ENCODE results near the gene RNF111. TPM values are rescaled to one million over a fixed set of nuclear protein-coding genes. Genes with fewer than 3 reads are reported as not detected.

Gene RNF111
- total RNA-seq, result 10 to 100 TPM; 27.0 to 36.0 TPM

DNA sequence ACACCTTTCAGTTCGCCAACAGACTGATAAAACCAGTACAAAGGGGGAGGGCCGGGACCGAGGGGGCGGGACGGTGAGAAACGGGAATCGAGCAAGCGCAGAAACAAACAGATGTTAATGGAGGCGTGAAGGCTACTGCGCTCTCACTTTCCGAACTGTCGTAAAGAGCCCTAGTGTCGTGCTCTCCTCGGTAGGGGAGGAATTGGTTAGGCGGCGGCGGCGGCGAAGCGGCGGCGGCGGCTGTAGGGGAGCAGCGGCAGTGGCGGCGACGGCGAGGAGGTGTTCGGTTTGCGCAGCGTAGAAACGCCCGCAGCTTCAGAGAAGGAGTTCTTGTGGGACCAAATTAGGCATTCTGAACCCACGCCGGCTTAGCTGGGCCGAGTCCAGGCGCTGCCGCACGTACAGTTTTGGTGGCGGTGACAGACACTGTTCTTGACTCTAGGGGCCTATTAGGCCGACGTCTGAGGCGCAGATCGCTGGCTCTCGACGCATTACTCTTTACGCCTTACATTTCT is at the start of gene RNF111:
Gene RNF111 (plus strand): TSS at position 173 of the 515 bp plus-strand sequence. CDS start 43,160 bp downstream, outside the sequence.
- intact Hi-C loops (cut with DNase I, micrococcal nuclease), result loop anchor here (1.0 to 5.0 kb wide), 8 partner anchors 8 to 1280 kb away; partner anchors contain the start of genes SLTM (in 2 of the 2), CCNB2 (in 1 of the 2), GTF2A2 (in 1 of the 2) and MINDY2 (in 1 of the 2)
- H3K4me3 Mint-ChIP-seq, result peak within 1 kb of the TSS; percentile 96
- no peaks in the 10 kb centered on the region for H3K9me3 Mint-ChIP-seq (ENCODE audit: low read depth)
- peaks cover 28% of the 10 kb centered on the region for H3K36me3 Mint-ChIP-seq (ENCODE audit: low read depth)
- CTCF ChIA-PET, result no interaction called here
- peaks cover 37% of the 10 kb centered on the region for H3K4me1 Mint-ChIP-seq
- H3K27me3 Mint-ChIP-seq, result no peaks in the 10 kb centered on the region
- POLR2A ChIA-PET, result interaction anchor here (0.6 kb wide), 1 partner anchor 84 kb away, joined by 4 read pairs; no protein-coding TSS in a partner anchor
- ATAC-seq, result peak; percentile 91
- peak; percentile 93 for DNase-seq
- peak within 1 kb of the TSS; percentile 92 for H3K27ac Mint-ChIP-seq

DNA sequence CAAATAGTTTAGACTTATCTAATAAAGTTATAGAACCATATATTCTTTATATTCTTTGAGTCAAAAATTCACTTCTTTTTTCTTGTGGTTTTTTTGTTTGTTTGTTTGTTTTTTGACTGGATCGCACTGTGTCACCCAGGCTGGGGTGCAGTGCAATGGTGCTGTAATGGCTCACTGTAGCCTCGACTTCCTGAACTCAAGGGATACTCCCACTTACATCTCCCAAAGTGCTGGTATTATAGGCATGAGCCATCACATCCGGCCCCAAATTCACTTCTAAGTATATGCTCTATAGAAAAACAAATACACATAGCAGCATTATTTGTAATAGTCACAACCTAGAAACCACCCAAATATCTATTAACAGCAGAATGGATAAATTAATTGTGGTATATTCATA is 40.3 kb upstream of the RNF111 start:
- no peaks in the 10 kb centered on the region for H3K36me3 Mint-ChIP-seq (ENCODE audit: low read depth)
- POLR2A ChIA-PET, result no interaction called here
- ATAC-seq, result no peak

DNA sequence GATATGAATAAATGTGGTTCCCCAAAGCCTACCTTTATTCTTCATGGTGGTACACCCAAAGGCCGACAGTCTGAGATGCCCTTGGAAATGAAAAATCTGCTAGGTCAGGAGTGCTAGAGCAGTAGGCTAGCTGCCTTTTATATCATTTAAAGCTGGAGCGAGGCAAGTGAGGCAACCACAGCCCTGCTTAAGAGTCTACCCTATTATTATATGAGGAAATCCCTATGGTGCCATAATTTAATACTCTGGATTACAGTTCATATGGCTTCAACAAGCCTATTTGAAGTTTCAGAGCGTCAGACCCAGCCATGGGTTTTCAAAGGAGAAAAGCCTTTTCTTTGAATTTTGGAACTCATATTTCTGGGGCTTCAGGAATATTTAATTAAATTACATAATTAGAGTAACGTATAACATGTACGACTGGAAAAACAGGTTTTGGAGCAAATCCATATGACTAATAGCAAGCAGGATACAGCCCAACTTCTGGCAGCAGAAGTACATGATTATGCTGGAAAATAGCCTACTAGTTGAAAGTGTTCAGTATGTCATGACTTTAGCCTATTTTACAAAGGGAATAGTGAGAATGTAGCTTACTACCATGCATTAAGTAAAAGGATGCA is 36.0 kb upstream of the RNF111 start:
- no peak for ATAC-seq
- H3K4me1 Mint-ChIP-seq, result peaks cover 7% of the 10 kb centered on the region
- DNase-seq, result no peak
- no peaks in the 10 kb centered on the region for H3K9me3 Mint-ChIP-seq (ENCODE audit: low read depth)
- ChIA-PET CTCF (interaction anchor here (0.6 to 1.4 kb wide), 4 partner anchors 12 to 577 kb away, joined by 3 to 5 read pairs (median 4); no protein-coding TSS in a partner anchor), POLR2A (no interaction called here)
- no peaks in the 10 kb centered on the region for H3K27me3 Mint-ChIP-seq
- intact Hi-C loops (cut with DNase I, micrococcal nuclease), result loop anchor here in 1 of 2 experiments (5.0 kb wide), 1 partner anchor 814 kb away; the partner anchor contains the start of gene AQP9
- no peak overlapping the region for H3K27ac Mint-ChIP-seq
- no peak overlapping the region for H3K4me3 Mint-ChIP-seq
- no peaks in the 10 kb centered on the region for H3K36me3 Mint-ChIP-seq (ENCODE audit: low read depth)

More for the DNA sequence above, 40.3 kb upstream of the RNF111 start:
- intact Hi-C loops (cut with DNase I, micrococcal nuclease), result no loop called here
- no peak overlapping the region for H3K27ac Mint-ChIP-seq
- H3K4me1 Mint-ChIP-seq, result no peaks in the 10 kb centered on the region
- CTCF ChIA-PET, result interaction anchor here (1.9 kb wide), 1 partner anchor 9 kb away, joined by 8 read pairs; no protein-coding TSS in a partner anchor
- DNase-seq, result no peak
- no peaks in the 10 kb centered on the region for H3K27me3 Mint-ChIP-seq
- no peak overlapping the region for H3K4me3 Mint-ChIP-seq
- no peaks in the 10 kb centered on the region for H3K9me3 Mint-ChIP-seq (ENCODE audit: low read depth)

DNA sequence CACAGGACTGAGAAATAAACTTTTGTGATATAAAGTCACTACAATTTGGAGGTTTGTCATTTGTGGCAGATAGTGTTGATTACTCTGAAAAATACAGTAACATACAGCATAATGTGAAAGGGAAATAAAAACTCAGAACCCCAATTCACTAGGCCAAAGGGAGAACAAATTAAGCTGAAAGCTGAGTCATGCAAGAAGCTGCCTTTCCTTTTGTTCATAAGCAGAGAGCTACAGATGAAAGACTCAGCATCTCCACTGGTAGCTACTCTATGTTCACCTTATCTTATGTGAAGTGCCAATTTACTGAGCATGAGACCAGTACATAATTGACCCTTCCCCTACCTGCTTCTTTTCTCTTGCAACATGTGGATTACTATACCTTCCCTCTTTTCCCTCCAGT is 34.7 kb upstream of the RNF111 start:
- Mint-ChIP-seq H3K27ac (no peak overlapping the region), H3K27me3 (no peaks in the 10 kb centered on the region), H3K4me1 (peaks cover 10% of the 10 kb centered on the region), H3K9me3 (ENCODE audit: low read depth) (no peaks in the 10 kb centered on the region), H3K4me3 (no peak overlapping the region), H3K36me3 (ENCODE audit: low read depth) (no peaks in the 10 kb centered on the region)
- DNase-seq (no peak), ATAC-seq (peak; percentile 56)
- ChIA-PET CTCF (interaction anchor here (1.1 to 1.4 kb wide), 2 partner anchors 10 to 27 kb away, joined by 4 read pairs; no protein-coding TSS in a partner anchor), POLR2A (interaction anchor here (0.5 kb wide), 1 partner anchor 396 kb away, joined by 3 read pairs; no protein-coding TSS in a partner anchor)
- intact Hi-C loops (cut with DNase I, micrococcal nuclease), result loop anchor here in 1 of 2 experiments (5.0 kb wide), 1 partner anchor 815 kb away; the partner anchor contains the start of gene AQP9

DNA sequence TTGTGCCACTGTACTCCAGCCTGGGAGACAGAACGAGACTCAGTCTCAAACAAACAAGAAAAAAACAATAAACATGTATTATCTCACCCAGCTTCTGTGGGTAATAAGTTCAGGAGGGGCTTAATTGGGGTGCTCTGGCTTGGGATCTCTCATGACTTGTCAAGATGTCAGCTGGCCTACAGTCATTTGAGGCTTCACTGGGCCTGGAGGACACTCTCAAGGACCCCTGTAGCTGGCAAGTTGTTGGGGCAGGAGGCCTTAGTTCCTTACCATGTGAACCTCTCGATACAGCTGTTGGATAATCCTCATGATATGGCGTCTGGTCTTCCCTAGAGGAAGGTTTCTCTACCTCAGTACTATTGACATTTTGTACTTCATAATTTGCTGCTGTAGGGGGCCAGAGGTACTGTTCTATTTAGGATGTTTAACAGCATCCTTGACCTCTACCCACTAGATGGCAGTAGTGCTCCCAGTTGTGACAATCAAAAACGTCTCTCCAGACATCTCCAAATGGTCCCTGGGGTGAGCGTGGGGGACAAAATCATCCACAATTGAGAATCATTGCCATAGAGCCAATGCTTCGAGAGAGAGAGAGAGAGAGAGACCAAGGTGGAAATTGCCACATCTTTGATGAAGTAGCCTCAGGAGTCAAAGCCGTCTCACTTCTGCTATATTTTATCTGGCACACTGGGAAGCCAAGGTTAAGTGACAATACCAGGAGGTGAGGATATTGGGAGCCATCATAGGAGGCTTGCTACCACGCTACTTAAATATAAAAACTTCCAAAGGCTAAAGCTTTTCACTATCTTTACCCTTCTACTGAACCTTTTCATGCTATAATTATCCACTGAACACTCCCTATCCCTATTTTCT is 30.1 kb upstream of the RNF111 start:
- no peaks in the 10 kb centered on the region for H3K36me3 Mint-ChIP-seq (ENCODE audit: low read depth)
- ATAC-seq (peak; percentile 84), DNase-seq (peak; percentile 73)
- ChIA-PET POLR2A (no interaction called here), CTCF (interaction anchor here (0.6 to 2.7 kb wide), 25 partner anchors 9 to 658 kb away, joined by 3 to 10 read pairs (median 3); no protein-coding TSS in a partner anchor)
- no peak overlapping the region for H3K27ac Mint-ChIP-seq
- intact Hi-C loops (cut with DNase I, micrococcal nuclease), result loop anchor here (1.0 kb wide), 4 partner anchors 22 to 572 kb away; no protein-coding TSS in a partner anchor
- no peak overlapping the region for H3K4me3 Mint-ChIP-seq
- H3K9me3 Mint-ChIP-seq (ENCODE audit: low read depth), result no peaks in the 10 kb centered on the region
- H3K4me1 Mint-ChIP-seq, result peaks cover 10% of the 10 kb centered on the region
- H3K27me3 Mint-ChIP-seq, result no peaks in the 10 kb centered on the region

DNA sequence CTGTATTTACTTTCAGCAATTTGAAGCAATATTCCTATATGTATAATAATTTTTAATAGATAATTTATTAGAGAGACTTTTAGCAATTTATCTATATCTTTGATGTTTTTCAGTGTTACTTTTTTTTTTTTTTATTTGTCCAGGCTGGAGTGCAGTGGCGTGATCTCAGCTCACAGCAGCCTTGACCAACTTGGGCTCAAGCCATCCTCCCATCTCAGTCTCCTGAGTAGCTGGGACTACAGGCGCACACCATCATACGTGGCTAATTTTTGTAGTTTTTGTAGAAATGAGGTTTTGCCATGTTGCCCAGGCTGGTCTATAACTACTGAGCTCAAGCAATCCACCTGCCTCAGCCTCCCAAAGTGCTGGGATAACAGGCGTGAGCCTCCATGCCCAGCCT is 28.7 kb upstream of the RNF111 start:
- ChIA-PET POLR2A (no interaction called here), CTCF (interaction anchor here (0.6 to 1.9 kb wide), 4 partner anchors 14 to 570 kb away, joined by 3 to 6 read pairs (median 3); no protein-coding TSS in a partner anchor)
- H3K4me1 Mint-ChIP-seq, result peaks cover 3% of the 10 kb centered on the region
- H3K9me3 Mint-ChIP-seq (ENCODE audit: low read depth), result no peaks in the 10 kb centered on the region
- H3K36me3 Mint-ChIP-seq (ENCODE audit: low read depth), result no peaks in the 10 kb centered on the region
- no peaks in the 10 kb centered on the region for H3K27me3 Mint-ChIP-seq
- DNase-seq (no peak), ATAC-seq (no peak)
- intact Hi-C loops (cut with DNase I, micrococcal nuclease), result no loop called here
- no peak overlapping the region for H3K27ac Mint-ChIP-seq
- no peak overlapping the region for H3K4me3 Mint-ChIP-seq

DNA sequence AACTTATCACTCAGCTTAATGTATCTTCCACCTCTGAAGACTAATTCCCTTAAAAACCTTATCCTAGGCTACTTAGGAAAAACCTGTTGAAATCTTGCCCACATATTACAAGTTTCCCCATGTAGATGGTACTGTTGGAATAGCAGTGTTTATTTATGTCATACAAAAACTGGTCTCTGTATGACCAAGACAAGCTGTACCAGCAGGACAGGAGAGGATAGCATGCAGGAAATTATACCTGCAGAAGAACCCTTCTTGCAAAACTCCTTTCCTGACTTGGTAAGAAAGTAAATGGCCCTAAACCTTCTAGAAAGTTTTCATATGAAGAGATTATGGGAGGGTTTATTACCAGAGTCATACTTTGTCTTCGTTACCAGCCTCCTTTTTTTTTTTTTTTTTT is 25.3 kb upstream of the RNF111 start:
- no peaks in the 10 kb centered on the region for H3K27me3 Mint-ChIP-seq
- H3K9me3 Mint-ChIP-seq (ENCODE audit: low read depth), result no peaks in the 10 kb centered on the region
- ChIA-PET CTCF (interaction anchor here (0.9 kb wide), 1 partner anchor 17 kb away, joined by 3 read pairs; no protein-coding TSS in a partner anchor), POLR2A (no interaction called here)
- H3K36me3 Mint-ChIP-seq (ENCODE audit: low read depth), result no peaks in the 10 kb centered on the region
- intact Hi-C loops (cut with DNase I, micrococcal nuclease), result no loop called here
- DNase-seq (no peak), ATAC-seq (no peak)
- no peak overlapping the region for H3K27ac Mint-ChIP-seq
- H3K4me3 Mint-ChIP-seq, result no peak overlapping the region
- H3K4me1 Mint-ChIP-seq, result peaks cover 9% of the 10 kb centered on the region

DNA sequence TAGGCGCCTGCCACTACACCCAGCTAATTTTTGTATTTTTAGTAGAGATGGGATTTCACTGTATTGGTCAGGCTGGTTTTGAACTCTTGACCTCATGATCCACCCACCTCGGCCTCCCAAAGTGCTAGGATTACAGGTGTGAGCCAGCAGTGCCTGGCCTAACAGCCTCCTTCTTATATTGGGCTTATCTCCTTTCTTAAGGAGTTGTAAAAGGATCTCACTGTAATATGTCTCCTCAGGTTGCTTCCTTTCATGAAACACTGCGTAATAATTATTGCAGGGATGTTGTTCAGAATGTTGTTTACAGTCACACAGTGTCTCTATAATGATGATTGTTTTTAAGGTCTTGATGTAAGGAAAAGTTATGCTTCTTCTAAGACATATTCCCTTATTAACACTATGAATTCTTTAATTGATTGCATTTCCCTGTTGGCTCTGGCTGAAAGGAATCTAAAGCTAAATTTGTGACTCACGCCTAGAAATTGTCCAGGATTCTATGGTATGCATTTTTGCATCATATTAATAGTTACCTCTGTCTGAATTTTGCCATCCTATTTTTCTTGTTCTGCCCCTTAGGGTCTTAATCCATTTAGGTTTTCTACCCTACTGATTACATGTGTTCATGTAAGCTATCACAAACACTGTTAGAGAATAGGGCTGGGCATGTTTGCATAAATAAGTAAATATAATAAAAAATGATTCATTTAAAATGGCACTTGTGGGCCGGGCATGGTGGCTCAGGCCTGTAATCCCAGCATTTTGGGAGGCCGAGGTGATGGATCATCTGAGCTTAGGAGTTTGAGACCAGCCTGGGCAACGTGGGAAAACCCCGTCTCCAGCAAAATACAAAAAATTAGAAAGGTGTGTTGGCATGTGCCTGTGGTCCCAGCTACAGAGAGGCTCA is 24.5 kb upstream of the RNF111 start:
- intact Hi-C loops (cut with DNase I, micrococcal nuclease), result no loop called here
- Mint-ChIP-seq H3K27ac (no peak overlapping the region), H3K9me3 (ENCODE audit: low read depth) (no peaks in the 10 kb centered on the region), H3K4me3 (no peak overlapping the region), H3K36me3 (ENCODE audit: low read depth) (no peaks in the 10 kb centered on the region), H3K4me1 (peaks cover 9% of the 10 kb centered on the region), H3K27me3 (no peaks in the 10 kb centered on the region)
- ChIA-PET POLR2A (no interaction called here), CTCF (interaction anchor here (0.9 to 1.6 kb wide), 2 partner anchors 11 to 16 kb away, joined by 3 to 4 read pairs; no protein-coding TSS in a partner anchor)
- ATAC-seq (no peak), DNase-seq (no peak)

DNA sequence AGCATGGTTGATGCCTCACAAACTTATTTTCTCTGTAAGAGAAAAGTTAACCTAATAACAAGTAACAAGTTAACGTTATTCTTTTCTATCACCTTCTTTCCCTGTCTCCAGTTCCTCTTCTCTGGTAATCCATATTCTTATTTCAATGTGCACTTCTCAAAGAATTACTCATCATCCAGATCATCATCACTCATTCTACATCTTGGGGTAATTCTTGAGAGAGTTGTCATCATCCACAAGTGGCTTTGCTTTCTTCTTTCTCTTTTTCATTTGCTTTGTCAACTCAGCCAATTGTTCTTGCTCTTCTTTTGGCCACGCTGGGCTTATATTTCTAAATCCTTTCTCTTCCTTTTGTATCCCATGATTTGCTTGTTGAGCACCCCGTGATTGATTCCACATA is 20.8 kb upstream of the RNF111 start:
- ChIA-PET POLR2A (interaction anchor here (0.6 kb wide), 1 partner anchor 136 kb away, joined by 3 read pairs; no protein-coding TSS in a partner anchor), CTCF (interaction anchor here (0.5 to 1.0 kb wide), 2 partner anchors 13 to 343 kb away, joined by 3 read pairs; no protein-coding TSS in a partner anchor)
- Mint-ChIP-seq H3K27ac (peak overlapping the region; percentile 3), H3K36me3 (ENCODE audit: low read depth) (no peaks in the 10 kb centered on the region), H3K27me3 (no peaks in the 10 kb centered on the region), H3K4me3 (no peak overlapping the region), H3K4me1 (peaks cover 9% of the 10 kb centered on the region), H3K9me3 (ENCODE audit: low read depth) (no peaks in the 10 kb centered on the region)
- intact Hi-C loops (cut with DNase I, micrococcal nuclease), result no loop called here
- ATAC-seq, result peak; percentile 63
- no peak for DNase-seq

DNA sequence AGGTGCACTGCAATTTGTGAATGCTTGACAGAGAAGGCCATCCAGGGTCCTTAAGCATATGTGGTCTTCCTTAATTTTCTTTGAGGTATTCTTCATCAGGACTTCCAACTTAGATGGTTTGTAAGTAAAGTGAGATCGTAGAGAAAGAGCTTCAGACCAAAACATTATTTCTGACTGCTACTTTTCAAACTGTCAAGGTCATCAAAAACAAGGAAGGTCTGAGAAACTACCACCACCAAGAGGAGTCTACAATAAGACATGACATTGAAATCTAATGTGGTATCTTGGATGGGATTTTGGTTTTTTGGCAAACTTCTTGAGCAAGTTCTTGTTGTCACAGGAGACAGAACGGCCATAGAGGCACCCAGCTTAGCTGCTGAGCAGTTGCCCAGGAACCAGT is 20.0 kb upstream of the RNF111 start:
- DNase-seq (no peak), ATAC-seq (no peak)
- Mint-ChIP-seq H3K27me3 (no peaks in the 10 kb centered on the region), H3K27ac (no peak overlapping the region), H3K4me1 (peaks cover 9% of the 10 kb centered on the region), H3K4me3 (no peak overlapping the region), H3K36me3 (ENCODE audit: low read depth) (no peaks in the 10 kb centered on the region), H3K9me3 (ENCODE audit: low read depth) (no peaks in the 10 kb centered on the region)
- ChIA-PET CTCF (interaction anchor here (1.0 kb wide), 1 partner anchor 13 kb away, joined by 3 read pairs; no protein-coding TSS in a partner anchor), POLR2A (interaction anchor here (0.6 kb wide), 1 partner anchor 136 kb away, joined by 3 read pairs; no protein-coding TSS in a partner anchor)
- intact Hi-C loops (cut with DNase I, micrococcal nuclease), result no loop called here

Measured in activated CD4-positive, alpha-beta T cell treated with anti-CD3 and anti-CD28 coated beads for 36 hours (primary cell).